GM04504 (cell line): Measurements from ENCODE around the gene ZC3H4.

ENCODE experiments used
- DNase-seq: peaks from one replicate; pipeline ENCODE4 v3.0.0-alpha.2; 2012; ENCODE audit warnings: low read depth

The ZC3H4 gene

GRCh38 chr19:47020992-47021496 is 92.5 kb downstream of the ZC3H4 start:
- no peak for DNase-seq

- DNase-seq = no peak
These were observed 93.3 kb downstream of the ZC3H4 start for GRCh38 chr19:47020132-47020805.

- DNase-seq = no peak
These were observed 94.0 kb downstream of the ZC3H4 start, which contains the start of gene NPAS1 for GRCh38 chr19:47019431-47020041. Gene NPAS1 (plus strand): TSS chr19:47019837. CDS start chr19:47021048, 1,211 bp downstream.

- no peak for DNase-seq
These were observed 94.7 kb downstream of the ZC3H4 start for GRCh38 chr19:47018923-47019322.
